ENCODE results near the gene RANGRF.

RANGRF gene

DNA sequence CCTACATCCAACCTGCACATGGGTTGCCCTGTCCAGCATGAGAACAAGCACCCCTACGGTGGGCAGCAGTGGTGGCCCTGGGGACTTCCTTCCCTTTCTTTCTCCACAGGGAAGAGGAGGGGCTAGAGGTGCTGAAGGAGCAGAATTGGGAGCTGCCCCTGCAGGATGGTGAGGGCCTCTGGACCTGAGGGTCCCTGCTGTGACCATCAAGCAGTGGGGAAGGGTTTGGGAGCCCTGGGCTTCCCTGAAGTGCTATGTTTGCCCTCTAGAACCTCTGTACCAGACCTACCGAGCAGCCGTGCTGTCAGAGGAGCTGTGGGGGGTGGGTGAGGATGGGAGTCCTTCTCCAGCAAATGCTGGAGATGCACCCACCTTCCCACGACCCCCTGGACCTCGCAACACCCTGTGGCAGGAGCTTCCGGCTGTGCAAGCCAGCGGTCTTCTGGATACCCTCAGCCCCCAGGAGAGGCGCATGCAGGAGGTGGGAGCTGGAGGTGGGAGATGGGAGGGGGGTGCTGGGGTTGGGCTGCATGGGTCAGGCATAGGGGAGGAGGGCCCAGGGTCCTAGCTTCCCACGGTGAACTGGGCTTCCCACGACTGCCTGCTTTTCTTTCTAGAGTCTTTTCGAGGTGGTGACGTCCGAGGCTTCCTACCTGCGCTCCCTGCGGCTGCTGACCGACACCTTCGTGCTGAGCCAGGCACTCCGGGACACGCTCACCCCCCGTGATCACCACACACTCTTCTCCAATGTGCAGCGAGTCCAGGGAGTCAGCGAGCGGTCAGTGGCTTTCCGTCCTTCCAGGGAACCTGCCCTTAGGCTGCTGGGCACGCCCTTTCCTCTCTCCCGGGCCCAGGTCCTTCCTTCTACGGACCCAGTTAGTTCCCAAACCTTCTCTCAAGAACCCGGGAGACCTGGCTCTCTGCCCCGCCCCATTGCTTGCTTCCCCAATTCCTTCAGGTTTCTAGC, 26.6 kb downstream of the RANGRF start:
- no peak for DNase-seq

DNA sequence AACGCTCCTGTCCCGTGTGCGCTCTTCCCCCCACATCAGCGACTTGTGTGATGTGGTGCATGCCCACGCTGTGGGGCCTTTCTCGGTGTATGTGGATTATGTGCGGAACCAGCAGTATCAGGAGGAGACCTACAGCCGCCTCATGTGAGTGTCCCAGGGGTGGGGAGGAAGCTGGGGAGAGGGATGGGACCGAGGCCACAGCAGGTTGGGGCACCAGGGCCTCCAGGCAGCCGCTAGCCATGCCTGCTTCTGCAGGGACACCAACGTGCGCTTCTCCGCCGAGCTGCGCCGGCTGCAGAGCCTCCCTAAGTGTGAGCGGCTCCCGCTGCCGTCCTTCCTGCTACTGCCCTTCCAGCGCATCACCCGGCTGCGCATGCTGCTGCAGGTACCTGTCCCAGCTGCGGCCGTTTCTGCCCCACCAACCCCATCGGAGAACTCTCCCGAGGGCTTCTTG, 27.3 kb downstream of the RANGRF start:
- no peak for DNase-seq

DNA sequence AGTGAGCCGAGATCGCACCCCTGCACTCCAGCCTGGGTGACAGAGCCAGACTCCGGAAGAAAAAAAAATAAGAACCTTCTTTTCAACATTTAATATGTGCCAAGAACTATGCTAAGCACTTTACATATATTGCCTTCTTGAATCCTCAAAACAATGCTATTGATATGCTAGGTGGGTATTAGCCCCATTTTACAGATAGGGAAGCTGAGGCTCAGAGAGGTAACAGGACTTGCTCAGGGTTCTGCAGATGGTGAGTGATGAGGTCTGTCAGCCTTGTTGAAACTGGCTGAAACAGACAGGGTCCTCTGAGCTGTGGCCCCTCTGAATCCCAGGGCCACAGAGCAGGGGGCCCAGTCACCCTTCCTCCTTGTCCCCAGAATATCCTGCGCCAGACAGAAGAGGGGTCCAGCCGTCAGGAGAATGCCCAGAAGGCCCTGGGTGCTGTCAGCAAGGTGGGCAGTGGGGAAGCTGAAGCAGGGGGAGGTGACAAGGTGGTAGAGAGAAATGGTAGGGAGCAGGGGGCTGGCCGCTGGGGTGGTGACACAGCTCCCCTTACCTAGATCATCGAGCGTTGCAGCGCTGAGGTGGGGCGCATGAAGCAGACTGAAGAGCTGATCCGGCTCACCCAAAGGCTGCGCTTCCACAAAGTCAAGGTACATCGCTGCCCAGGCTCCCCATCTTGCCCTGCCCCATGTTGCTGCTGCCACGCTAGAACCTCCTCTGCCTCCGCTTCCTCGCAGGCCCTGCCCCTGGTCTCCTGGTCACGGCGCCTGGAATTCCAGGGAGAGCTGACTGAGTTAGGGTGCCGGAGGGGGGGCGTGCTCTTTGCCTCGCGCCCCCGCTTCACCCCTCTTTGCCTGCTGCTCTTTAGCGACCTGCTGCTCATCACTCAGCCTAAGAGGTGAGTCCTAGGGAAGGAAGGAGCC, 29.8 kb downstream of the RANGRF start:
- no peak for DNase-seq

DNA sequence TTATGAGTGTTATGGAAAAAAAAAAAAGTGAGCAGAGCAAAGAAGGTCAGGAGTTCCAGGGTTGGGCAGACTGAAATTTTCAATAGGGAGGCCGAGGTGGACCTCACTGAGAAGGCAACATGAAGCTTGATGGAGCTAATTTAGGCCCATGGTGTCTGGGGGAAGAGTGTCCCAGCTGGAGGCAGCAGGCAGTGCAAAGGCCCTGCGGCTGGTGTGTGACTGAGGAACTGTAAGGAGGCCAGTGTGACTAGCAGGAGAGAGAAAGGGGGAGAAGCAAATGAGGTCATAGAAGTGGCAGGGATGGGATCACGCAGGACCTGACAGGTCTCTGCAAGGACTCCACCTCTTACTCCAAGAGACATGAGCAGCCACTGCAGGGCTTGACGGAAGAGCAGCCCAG, 31.8 kb downstream of the RANGRF start:
- DNase-seq = no peak

DNA sequence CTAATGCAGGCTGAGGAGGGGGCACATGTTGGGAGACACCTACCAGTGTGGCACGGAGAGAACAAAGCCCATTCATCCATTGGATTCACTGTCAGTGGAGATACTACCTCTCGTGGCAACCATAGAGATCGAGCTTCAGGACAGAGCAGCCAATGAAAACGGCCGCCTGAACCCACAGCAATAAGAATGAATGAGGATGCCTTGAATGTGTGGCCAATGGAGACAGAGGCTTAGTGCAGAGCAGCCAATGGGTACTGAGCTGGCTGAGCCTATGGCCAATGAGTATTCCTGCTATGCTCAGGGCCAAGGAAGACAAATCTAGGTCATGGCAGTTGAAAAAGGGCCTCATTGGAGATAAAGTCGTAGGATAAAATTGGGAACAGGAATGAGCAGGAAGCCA, 32.5 kb downstream of the RANGRF start:
- DNase-seq = no peak

DNA sequence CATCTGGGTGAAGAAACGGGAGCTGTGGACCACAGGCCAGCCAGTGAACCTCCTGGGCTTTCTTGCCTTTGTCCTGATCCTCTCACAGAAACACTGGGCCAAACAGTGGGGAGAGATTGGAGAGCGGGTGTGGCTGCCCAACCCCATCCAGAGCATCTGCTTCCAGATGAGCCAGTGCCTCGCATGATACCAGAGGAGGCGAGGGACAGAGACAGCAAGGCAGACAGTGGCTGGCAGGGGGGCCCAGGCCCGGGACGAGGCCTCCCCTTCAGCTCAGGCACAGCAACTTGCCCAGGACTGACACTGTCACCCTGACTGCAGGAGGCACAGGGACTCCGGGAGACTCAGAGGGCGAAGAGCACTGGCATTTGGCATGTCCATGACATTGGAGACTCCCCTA, 33.6 kb downstream of the RANGRF start:
- DNase-seq = no peak

DNA sequence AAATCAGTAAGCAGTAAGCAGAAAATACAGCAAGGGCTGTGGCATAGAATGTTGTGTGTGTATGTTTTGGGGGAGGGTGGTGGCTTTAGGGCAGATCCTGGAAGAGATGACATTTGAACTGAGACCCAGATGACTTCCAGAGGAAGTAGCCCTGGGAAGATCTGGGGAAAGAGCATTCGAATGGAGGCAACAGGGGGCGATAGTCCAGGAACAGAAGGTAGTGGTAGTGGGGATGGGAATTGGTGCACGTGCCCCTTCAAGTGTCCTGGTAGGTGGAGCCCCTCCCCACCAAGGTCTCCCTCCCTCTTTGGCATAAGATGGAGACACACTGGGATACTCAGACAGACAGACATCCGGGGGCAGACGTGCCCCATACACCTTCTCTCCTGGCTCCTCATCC, 35.7 kb downstream of the RANGRF start:
- DNase-seq = no peak

DNA sequence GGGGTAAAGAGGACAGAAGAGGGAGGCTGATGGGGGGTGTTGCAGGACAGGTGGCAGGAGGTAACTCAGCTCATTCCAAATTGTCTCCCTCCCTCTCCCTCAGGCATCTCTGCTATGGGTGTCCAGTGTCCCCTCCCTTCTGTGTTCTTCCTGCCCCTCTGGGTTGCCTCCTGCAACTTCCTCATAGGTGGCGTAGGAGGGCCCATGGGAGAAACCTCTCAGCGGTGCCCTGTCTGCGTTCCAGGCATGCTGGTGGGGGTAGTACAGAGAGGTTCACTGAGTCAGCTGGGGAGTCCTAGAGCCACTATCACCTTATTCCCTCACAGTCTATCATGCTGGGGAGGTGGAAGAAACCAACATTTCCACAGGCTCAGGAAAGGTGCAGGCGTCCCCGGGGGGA, 36.5 kb downstream of the RANGRF start:
- no peak for DNase-seq

DNA sequence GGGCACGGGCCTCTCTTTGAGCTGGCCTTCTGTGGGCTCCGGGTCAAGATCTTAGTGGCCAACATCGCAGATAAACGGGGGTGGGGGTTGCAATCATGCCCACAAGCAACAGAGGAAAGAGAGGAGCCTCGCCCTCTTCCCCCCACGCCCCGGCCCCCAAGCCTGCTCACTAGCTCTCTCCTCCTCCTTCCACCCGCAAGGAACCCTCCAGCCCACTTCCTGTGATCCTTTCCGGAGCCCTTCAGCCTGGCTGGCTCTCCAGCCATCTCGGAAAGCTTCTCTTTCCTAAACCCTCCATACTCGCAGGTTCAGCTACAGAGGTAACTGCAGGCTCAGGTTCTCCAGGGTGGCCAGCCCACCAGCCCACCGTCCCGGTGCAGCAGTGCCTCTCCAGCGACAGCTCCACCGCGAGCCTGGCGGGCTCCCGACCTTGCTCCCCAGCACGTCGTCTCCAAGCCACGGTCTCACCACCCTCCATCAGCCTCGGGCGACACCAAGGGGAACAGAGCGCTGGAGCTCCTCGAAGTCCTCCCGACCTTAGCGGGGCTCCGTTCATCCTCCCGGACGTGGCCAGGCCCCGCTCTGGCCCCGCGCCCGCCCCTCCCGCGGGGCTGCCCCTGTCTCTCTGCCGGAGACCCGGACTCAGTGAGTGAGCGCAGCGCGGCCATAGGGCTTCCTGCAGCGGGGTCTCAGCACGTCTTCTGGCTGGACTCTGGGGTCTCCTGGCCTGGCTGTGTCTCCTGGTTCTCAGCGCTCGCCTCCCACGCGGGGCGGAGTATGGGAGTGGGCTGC, 38.2 kb downstream of the RANGRF start:
- no peak for DNase-seq

DNA sequence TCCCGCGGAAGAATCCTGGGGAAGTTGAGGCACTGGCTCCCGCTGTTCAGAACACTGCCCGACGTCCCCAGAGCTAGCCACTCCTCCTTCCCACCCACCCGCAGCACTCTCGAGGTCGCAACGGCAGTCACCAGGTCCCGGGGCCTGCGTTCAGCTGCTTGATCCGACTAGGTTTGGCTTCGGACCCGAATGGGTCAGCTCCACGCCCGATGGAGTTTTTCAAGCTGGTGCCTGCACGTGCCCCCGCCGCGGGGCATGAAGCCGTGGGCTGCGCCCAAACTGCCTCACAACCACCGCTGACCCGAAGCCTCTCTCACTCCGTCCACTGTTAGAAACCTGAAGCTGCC, 38.8 kb downstream of the RANGRF start:
- no peak for DNase-seq

DNA sequence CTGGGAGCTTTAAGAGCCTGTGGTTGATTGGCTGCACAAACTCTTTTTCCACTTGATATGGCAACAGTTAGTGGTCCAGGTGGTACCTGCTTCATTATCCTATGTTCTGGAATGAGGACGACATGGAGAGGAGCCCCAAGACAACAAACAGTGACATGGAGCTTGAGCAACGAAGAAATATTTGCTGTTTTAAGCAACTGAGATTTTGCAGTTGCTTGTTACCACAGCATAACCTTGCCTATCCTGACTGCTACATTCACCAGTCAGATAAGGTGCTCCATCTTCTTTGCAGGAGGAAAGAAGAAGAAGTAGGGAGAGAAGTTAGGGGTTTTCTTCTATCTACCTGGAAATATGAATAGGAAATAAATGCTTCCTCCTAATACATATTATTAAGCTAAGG, 43.7 kb downstream of the RANGRF start:
- no peak for DNase-seq

DNA sequence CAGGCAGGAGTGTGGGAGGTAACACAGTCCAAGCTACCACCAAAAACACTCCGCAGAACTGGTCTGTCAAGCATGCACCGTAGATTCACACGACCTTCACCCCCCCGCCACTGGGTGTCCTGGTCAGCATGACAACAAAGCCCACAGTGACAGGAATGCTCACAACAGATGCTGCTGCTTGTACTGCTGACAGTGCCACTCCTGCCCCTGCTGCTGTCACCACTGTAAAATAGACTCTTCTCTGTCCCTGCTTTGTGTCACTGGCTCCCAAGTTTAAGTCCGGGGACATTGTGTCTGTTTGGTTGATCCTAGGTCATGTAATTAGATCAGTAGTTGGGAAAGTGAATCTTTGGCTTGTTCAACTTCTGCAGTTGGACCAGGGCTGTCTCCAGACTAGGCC, 44.2 kb downstream of the RANGRF start:
- no peak for DNase-seq

DNA sequence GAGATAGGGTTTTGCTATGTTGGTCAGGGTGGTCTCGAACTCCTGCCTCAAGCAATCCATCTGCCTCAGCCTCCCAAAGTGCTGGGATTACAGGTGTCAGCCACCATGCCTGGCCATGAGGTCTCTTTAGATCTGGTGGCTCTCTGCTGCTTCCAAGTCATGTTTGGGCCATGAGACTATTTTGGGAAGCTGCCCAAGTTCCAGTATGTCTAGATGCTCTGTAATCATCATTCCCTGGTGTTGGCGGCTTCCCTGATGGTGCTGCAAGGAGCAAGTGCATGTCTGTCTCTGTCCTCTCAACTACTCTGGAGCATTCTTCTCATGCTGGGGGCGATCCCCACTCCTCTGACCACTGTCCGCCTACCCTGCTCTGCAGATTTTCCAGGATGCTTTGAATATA, 44.8 kb downstream of the RANGRF start:
- no peak for DNase-seq

DNA sequence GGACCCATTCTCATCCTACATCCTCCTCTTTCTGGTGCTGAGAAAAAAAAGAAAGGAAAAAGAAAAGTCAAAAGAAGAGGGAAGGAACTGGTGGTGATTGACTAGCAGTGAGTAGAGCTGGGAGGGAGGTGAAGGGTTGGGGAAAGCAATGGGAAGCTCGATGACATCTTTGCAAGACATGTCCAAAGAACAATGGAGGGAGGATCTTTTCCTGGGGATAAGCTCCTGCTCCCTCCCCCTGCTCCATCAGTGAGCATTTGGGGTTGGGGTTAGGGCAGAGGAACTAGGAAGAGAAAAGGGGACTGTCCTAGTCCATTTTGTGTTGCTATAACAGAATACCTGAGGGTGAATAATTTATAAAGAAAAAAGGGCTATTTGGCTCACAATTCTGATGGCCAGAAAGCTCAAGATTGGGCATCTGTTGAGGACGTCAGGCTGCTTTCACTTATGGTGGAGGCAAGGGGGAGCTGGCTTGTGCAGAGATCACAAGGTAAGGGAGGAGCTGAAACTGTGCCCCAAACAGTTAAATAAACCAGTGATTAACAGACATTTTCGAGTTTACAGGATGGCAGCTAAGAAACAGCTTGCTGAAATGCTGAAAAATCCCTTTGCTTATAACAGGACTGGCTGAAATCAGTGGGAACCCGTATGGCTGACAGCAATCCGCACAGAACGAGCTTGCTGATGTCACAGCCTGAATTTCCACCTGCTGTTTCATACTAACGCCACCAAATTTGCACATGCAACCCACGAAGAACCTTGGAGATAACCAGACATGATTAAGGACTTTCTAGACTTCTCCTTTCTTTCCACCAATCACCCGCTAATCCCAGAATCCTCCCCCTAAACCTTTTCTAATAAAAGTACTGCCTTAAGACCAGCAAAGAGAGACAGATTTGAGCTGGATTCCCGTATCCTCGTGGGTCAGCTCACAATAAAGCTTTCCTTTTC, 49.6 kb downstream of the RANGRF start:
- no peak for DNase-seq

DNA sequence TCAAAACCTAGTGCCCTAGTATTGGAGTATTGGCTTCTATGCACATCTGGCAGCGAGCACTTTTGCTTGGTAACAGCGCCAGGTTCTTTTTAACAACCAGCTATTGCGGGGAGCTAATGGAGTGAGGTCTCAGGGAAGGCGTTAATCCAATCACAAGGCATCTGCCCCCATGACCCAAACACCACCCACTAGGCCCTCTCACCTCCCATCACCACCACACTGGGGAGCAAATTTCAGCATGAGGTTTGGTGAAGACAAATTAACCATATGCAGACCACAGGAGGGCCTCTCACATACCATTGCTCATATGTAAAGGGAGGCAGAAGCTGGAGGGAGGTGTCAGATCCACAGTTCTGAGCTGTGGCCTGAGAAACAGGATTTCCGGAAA, 50.3 kb downstream of the RANGRF start:
- DNase-seq = no peak

DNA sequence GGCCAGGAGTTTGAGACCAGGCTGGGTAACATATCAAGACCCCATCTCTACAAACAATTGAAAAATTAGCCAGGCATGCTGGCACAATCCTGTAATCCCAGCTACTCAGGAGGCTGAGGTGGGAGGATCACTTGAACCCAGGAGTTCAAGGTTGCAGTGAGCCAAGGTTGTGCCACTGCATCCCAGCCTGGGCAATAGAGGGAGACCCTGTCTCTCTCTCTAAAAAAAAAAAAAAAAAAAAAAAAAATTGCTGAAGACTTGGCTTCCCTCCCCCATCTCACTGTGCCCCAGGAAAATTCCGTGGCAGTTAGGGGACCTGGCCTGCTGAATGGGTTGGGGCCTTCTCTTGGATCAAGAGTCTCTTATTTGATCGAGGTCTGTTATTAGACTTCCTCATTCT, 51.1 kb downstream of the RANGRF start, which contains the start of gene ODF4:
Gene ODF4 (plus strand): TSS at position 301 of the 400 bp plus-strand sequence. CDS start 212 bp downstream, outside the sequence.
- no peak for DNase-seq
